Lower leg skin (tissue), 3 donors: ENCODE results near the gene CTXND2.
"Not testable (repeated sequence)": the region's sequence is repeated elsewhere in the genome, so short reads cannot be mapped to it uniquely, and the experiment has no call there.

ENCODE experiments used
- POLR2A ChIP-seq, 2 donors: fragments of 450-650 bp; IDR thresholded peaks; one replicate each; pipeline ENCODE4 v1.6.1; 2016 to 2017; ENCODE audit warnings: antibody characterized with exemption in 2 of 2, mild to moderate bottlenecking in 1 of 2, moderate library complexity in 1 of 2
- TF ChIP-seq, protein P1 (sequence below), 3 donors: fragments of 450-650 bp; IDR thresholded peaks; one replicate each; pipeline ENCODE4 v1.5.1; 2016; ENCODE audit warnings: antibody characterized with exemption in 3 of 3, mild to moderate bottlenecking in 3 of 3, moderate library complexity in 2 of 3

DNA sequence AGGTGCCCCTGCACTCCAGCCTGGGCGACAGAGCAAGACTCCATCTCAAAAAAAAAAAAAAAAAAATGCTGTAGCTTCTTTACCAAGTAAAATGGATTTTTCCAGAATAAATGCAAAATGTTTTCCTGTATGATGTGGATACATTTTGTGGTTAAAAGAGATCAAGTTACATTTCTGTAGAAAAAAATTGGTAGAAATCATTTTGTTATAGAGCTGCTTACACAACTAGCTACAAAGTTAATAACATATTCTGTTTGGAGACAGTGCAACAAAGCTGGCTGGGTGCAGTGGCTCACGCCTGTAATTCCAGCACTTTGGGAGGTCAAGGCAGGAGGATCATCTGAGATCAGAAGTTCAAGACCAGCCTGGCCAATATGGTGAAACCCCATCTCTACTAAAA lies 8.0 kb upstream of the CTXND2 start:
- TF ChIP-seq, protein P1, sequence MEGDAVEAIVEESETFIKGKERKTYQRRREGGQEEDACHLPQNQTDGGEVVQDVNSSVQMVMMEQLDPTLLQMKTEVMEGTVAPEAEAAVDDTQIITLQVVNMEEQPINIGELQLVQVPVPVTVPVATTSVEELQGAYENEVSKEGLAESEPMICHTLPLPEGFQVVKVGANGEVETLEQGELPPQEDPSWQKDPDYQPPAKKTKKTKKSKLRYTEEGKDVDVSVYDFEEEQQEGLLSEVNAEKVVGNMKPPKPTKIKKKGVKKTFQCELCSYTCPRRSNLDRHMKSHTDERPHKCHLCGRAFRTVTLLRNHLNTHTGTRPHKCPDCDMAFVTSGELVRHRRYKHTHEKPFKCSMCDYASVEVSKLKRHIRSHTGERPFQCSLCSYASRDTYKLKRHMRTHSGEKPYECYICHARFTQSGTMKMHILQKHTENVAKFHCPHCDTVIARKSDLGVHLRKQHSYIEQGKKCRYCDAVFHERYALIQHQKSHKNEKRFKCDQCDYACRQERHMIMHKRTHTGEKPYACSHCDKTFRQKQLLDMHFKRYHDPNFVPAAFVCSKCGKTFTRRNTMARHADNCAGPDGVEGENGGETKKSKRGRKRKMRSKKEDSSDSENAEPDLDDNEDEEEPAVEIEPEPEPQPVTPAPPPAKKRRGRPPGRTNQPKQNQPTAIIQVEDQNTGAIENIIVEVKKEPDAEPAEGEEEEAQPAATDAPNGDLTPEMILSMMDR (IDR thresholded peaks at IDR 0.05): not testable (repeated sequence)
- not testable (repeated sequence) for TF ChIP-seq POLR2A (IDR thresholded peaks at IDR 0.05)
